Caco-2 (cell line): ENCODE data around the gene NCBP2L. TPM values are rescaled to one million over a fixed set of nuclear protein-coding genes. Genes with fewer than 3 reads are reported as not detected.

Experiments
- BruUV-seq: library from RNA; stranded (reverse); fragments of 400-500 nt; replicated peaks from 2 replicates; lab custom pipeline; 2021; lab: Mats Ljungman, UMichigan
- CTCF ChIA-PET: fragments of 300-600 bp; sonication (Branson Sonifier 250); formaldehyde crosslinking; loops from one replicate; lab custom pipeline; 2022; ENCODE audit warnings: antibody characterized with exemption; lab: Charles Lee
- POLR2A ChIA-PET: fragments of 300-600 bp; sonication (Branson Sonifier 250); formaldehyde crosslinking; loops from one replicate; lab custom pipeline; 2022; ENCODE audit warnings: antibody characterized with exemption; lab: Charles Lee
- DNase-seq, 2 experiments: peaks; one replicate each; pipeline versions ENCODE4 v3.0.0 to v3.0.0-alpha.2; 2020 to 2022
- H3K27me3 ChIP-seq: replicated peaks from 2 replicates; pipeline ENCODE4 v1.6.0; 2011; ENCODE audit warnings: low read length; ENCODE audit not compliant: control insufficient read depth, insufficient read depth
- H3K36me3 ChIP-seq: 2 replicates; pipeline ENCODE4 v1.5.1; 2011; ENCODE audit warnings: low read length; ENCODE audit not compliant: control insufficient read depth, insufficient read depth
- H3K4me1 ChIP-seq: fragments of 250-450 bp; sonication (Bioruptor Pico); 2 replicates; pipeline ENCODE4 v1.5.1; 2020; ENCODE audit warnings: mild to moderate bottlenecking
- H3K4me3 ChIP-seq: 2 replicates; pipeline ENCODE4 v1.5.1; 2011; ENCODE audit warnings: low read depth, mild to moderate bottlenecking, control low read depth, low read length
- H3K9me3 ChIP-seq: fragments of 250-450 bp; sonication (Bioruptor Pico); 2 replicates; pipeline ENCODE4 v1.5.1; 2020; ENCODE audit warnings: mild to moderate bottlenecking, moderate library complexity
- H3K27ac Mint-ChIP-seq: one replicate; pipeline ENCODE4 v1.8.0; 2022; ENCODE audit warnings: mixed read lengths; ENCODE audit not compliant: unreplicated experiment
- H3K27me3 Mint-ChIP-seq: one replicate; pipeline ENCODE4 v1.8.0; 2022; ENCODE audit warnings: mixed read lengths; ENCODE audit not compliant: insufficient read depth, unreplicated experiment
- H3K36me3 Mint-ChIP-seq: one replicate; pipeline ENCODE4 v1.8.0; 2022; ENCODE audit warnings: mild to moderate bottlenecking, mixed read lengths; ENCODE audit not compliant: insufficient read depth, unreplicated experiment
- H3K4me1 Mint-ChIP-seq: one replicate; pipeline ENCODE4 v1.8.0; 2022; ENCODE audit warnings: low read depth, mixed read lengths; ENCODE audit not compliant: unreplicated experiment
- H3K4me3 Mint-ChIP-seq: one replicate; pipeline ENCODE4 v1.8.0; 2022; ENCODE audit warnings: mild to moderate bottlenecking, moderate library complexity, mixed read lengths; ENCODE audit not compliant: unreplicated experiment
- H3K9me3 Mint-ChIP-seq: one replicate; pipeline ENCODE4 v1.8.0; 2022; ENCODE audit warnings: mixed read lengths; ENCODE audit not compliant: unreplicated experiment
- CTCF ChIP-seq, 2 experiments: fragments of 200-600 bp in 1 of 2; IDR thresholded peaks; 1 replicate in 1 of 2; 2 replicates in 1 of 2; pipeline versions ENCODE4 v1.5.1 to v1.8.0; 2011 to 2022; ENCODE audit warnings: antibody characterized with exemption in 1 of 2, control low read depth in 1 of 2, inconsistent platforms in 1 of 2, low read depth in 1 of 2, low read length in 1 of 2, mild to moderate bottlenecking in 1 of 2, moderate library complexity in 1 of 2; ENCODE audit not compliant: insufficient read depth in 1 of 2, severe bottlenecking in 1 of 2, unreplicated experiment in 1 of 2
- intact Hi-C: fragments of 100-400 bp; cut with micrococcal nuclease; formaldehyde crosslinking; loops from one replicate; pipeline ENCODE4 v1.10.0; 2022; ENCODE audit not compliant: unreplicated experiment
- total RNA-seq: library from RNA; stranded (reverse); gene quantifications from 2 replicates; pipeline ENCODE4 v1.2.3, GENCODE V29; 2022

NCBP2L gene
- total RNA-seq, 1 experiment from 2014 or later: not detected

- CTCF ChIA-PET: no interaction called here
- H3K27me3 ChIP-seq: no peaks in the 10 kb centered on the region
- no TSS peak for BruUV-seq
Measured at GRCh38 chrX:107764845-107765608, 12.5 kb upstream of the NCBP2L start.

GRCh38 chrX:107766470-107767150 lies 10.9 kb upstream of the NCBP2L start:
- no peaks in the 10 kb centered on the region for H3K36me3 Mint-ChIP-seq
- CTCF ChIA-PET: interaction anchor here (0.7 kb wide), 1 partner anchor 839 kb away, joined by 10 read pairs; no protein-coding TSS in a partner anchor
- H3K9me3 Mint-ChIP-seq: no peaks in the 10 kb centered on the region
- Histone ChIP-seq H3K27me3 (no peaks in the 10 kb centered on the region), H3K36me3 (no peaks in the 10 kb centered on the region), H3K4me1 (no peaks in the 10 kb centered on the region), H3K9me3 (no peaks in the 10 kb centered on the region), H3K4me3 (no peak overlapping the region)
- no peak overlapping the region for H3K27ac Mint-ChIP-seq
- no peak for DNase-seq
- intact Hi-C loops: no loop called here
- H3K4me3 Mint-ChIP-seq: no peak overlapping the region
- no peak for TF ChIP-seq CTCF (IDR thresholded peaks at IDR 0.05; ENCODE audit: insufficient read depth in 1 of 2, low read depth in 1 of 2, low read length in 1 of 2, severe bottlenecking in 1 of 2, unreplicated experiment in 1 of 2)
- BruUV-seq: no TSS peak
- POLR2A ChIA-PET: no interaction called here
- peaks cover 5% of the 10 kb centered on the region for H3K27me3 Mint-ChIP-seq
- H3K4me1 Mint-ChIP-seq: no peaks in the 10 kb centered on the region

More at GRCh38 chrX:107764845-107765608, 12.5 kb upstream of the NCBP2L start:
- Mint-ChIP-seq H3K27me3 (peaks cover 7% of the 10 kb centered on the region), H3K27ac (no peak overlapping the region), H3K4me3 (no peak overlapping the region), H3K4me1 (no peaks in the 10 kb centered on the region), H3K9me3 (no peaks in the 10 kb centered on the region), H3K36me3 (no peaks in the 10 kb centered on the region)
- intact Hi-C loops: no loop called here
- TF ChIP-seq CTCF (IDR thresholded peaks at IDR 0.05; ENCODE audit: insufficient read depth in 1 of 2, low read depth in 1 of 2, low read length in 1 of 2, severe bottlenecking in 1 of 2, unreplicated experiment in 1 of 2): no peak
- POLR2A ChIA-PET: no interaction called here
- Histone ChIP-seq H3K4me1 (no peaks in the 10 kb centered on the region), H3K9me3 (no peaks in the 10 kb centered on the region), H3K36me3 (no peaks in the 10 kb centered on the region), H3K4me3 (no peak overlapping the region)
- DNase-seq: no peak

GRCh38 chrX:107768051-107768450 lies 9.5 kb upstream of the NCBP2L start:
- Histone ChIP-seq H3K36me3 (no peaks in the 10 kb centered on the region), H3K27me3 (no peaks in the 10 kb centered on the region), H3K4me1 (no peaks in the 10 kb centered on the region), H3K4me3 (no peak overlapping the region), H3K9me3 (no peaks in the 10 kb centered on the region)
- ChIA-PET CTCF (no interaction called here), POLR2A (no interaction called here)
- Mint-ChIP-seq H3K27ac (no peak overlapping the region), H3K4me3 (no peak overlapping the region), H3K9me3 (no peaks in the 10 kb centered on the region), H3K4me1 (no peaks in the 10 kb centered on the region), H3K36me3 (no peaks in the 10 kb centered on the region), H3K27me3 (no peaks in the 10 kb centered on the region)
- intact Hi-C loops: no loop called here
- BruUV-seq: no TSS peak
- TF ChIP-seq CTCF (IDR thresholded peaks at IDR 0.05; ENCODE audit: insufficient read depth in 1 of 2, low read depth in 1 of 2, low read length in 1 of 2, severe bottlenecking in 1 of 2, unreplicated experiment in 1 of 2): no peak
- no peak for DNase-seq
